NB4 (cell line): ENCODE data around the gene SLC6A11.

Experiments used
- DNase-seq: peaks from one replicate; pipeline ENCODE4 v3.0.0; 2010; ENCODE audit warnings: low read depth
- H3K4me3 ChIP-seq: one replicate; pipeline ENCODE4 v1.5.1; 2011; ENCODE audit warnings: mild to moderate bottlenecking, low read depth, low read length, moderate library complexity
- CTCF ChIP-seq: IDR thresholded peaks from one replicate; pipeline ENCODE4 v1.5.1; 2012; ENCODE audit warnings: low read depth, low read length
- MYC ChIP-seq: IDR thresholded peaks from 2 replicates; pipeline ENCODE4 v1.6.1; 2011; ENCODE audit warnings: low read depth, low read length
- POLR2A ChIP-seq: IDR thresholded peaks from 2 replicates; pipeline ENCODE4 v1.6.1; 2011; ENCODE audit warnings: mild to moderate bottlenecking; ENCODE audit not compliant: insufficient read length; ENCODE audit errors: extremely low read depth
- TF ChIP-seq, protein P1 (sequence below): IDR thresholded peaks from 2 replicates; pipeline ENCODE4 v1.6.1; 2011; ENCODE audit warnings: low read depth, low read length

SLC6A11 gene

DNA sequence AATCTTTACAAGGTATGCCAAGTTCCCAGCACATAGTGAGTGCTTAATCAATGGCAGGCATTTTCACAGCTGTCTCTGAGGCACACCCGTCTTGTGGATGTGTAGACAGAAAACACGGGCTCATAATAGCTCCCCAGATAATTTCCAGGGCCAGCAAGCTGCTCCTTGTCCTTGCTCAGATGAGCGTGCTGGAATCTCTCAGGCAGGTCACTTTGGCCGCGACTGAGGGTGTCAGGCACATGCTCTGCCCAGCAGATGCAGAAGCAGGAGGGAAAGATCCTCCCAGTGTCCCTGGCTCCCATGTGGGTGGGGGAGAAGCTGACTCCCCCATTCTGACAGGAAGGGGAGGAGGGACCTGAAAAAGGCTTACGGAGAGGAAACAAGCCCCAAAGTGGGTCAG lies 141.0 kb downstream of the SLC6A11 start:
- H3K4me3 ChIP-seq, result no peak overlapping the region
- TF ChIP-seq POLR2A (no peak), CTCF (no peak), MYC (no peak)
- TF ChIP-seq, protein P1, sequence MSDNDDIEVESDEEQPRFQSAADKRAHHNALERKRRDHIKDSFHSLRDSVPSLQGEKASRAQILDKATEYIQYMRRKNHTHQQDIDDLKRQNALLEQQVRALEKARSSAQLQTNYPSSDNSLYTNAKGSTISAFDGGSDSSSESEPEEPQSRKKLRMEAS, result no peak
- no peak for DNase-seq

- peak; percentile 27 for DNase-seq
- TF ChIP-seq POLR2A (no peak), MYC (no peak), CTCF (no peak)
- TF ChIP-seq, protein P1, result no peak
- no peak overlapping the region for H3K4me3 ChIP-seq
These were observed 142.1 kb downstream of the SLC6A11 start for GRCh38 chr3:10957976-10958749.

DNA sequence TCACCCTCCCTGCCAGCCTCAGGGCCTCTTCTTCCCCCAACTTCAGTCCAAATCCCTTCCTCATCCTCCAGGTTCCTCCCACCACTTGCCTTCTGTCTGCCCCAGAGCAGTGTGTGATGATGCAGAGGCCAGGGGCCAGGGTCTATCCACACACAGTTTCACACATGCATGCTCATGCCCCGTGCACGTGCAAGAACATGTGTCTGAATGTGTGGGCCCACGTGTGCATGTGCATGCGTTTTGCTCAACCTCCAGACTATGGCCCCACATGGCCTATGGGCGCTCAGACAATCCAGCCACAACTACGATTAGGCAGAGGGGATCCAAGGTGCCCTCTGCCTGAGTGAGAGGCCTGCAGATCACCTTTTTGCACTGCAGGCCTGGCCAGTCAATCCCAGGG lies 144.2 kb downstream of the SLC6A11 start:
- DNase-seq, result no peak
- no peak overlapping the region for H3K4me3 ChIP-seq
- TF ChIP-seq, protein P1, result peak; percentile 48; the same call in 1 of the 2 replicates
- TF ChIP-seq POLR2A (no peak), MYC (no peak), CTCF (no peak)

- DNase-seq, result no peak
- no peak overlapping the region for H3K4me3 ChIP-seq
- TF ChIP-seq, protein P1, result no peak
- TF ChIP-seq MYC, result no peak
- TF ChIP-seq POLR2A, result no peak
- no peak for TF ChIP-seq CTCF
These were observed 145.9 kb downstream of the SLC6A11 start for GRCh38 chr3:10961921-10962320.

DNA sequence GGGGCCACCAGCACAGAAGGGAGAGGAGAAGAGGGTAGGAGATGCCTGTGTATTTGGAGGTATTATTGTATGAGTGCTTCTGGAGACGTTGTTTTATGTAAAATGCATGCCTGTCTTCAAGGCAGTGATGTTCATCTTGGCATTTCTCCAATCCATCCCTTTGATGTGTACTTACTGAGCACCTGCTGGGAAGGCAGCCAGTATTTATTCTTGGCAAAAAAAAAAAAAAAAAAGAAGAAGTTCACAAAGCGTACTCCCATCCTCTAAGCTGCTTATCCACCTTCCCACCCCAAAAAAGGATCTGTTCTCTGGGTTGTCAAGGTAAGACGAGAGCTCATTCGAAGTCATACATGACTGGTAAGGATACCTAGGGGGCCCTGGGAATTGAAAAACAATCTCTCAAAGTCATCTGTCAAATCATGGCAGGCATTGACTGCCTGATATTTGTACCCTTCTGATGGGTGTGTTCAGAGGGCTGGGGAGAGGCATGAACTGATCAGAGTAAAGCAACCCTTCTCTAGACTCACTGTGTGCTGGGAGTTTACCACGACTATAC lies 146.5 kb downstream of the SLC6A11 start:
- TF ChIP-seq CTCF (no peak), MYC (no peak), POLR2A (no peak)
- TF ChIP-seq, protein P1, result no peak
- DNase-seq, result no peak
- no peak overlapping the region for H3K4me3 ChIP-seq
